NT2/D1 (cell line): ENCODE results near the gene VEPH1.
A peak's percentile ranks its signal among the peaks of the same experiment; 100 is the strongest.
"Not testable (repeated sequence)": the region's sequence is repeated elsewhere in the genome, so short reads cannot be mapped to it uniquely, and the experiment has no call there.

Source experiments
- DNase-seq: peaks from one replicate; pipeline ENCODE4 v3.0.0-alpha.2; 2011; ENCODE audit warnings: low read depth, low spot score
- H3K27me3 ChIP-seq: 2 replicates; pipeline ENCODE4 v1.6.0; 2011; ENCODE audit warnings: mild to moderate bottlenecking; ENCODE audit not compliant: insufficient read length, insufficient read depth
- H3K36me3 ChIP-seq: 2 replicates; pipeline ENCODE4 v1.6.1; 2011; ENCODE audit warnings: mild to moderate bottlenecking, low read length, mixed read lengths; ENCODE audit not compliant: insufficient read depth, insufficient read length
- H3K4me1 ChIP-seq: 2 replicates; pipeline ENCODE4 v1.5.1; 2011; ENCODE audit not compliant: insufficient read depth, insufficient read length
- H3K4me3 ChIP-seq: 2 replicates; pipeline ENCODE4 v1.5.1; 2011; ENCODE audit warnings: low read depth; ENCODE audit not compliant: insufficient read length
- H3K9ac ChIP-seq: 2 replicates; pipeline ENCODE4 v1.6.0; 2011; ENCODE audit warnings: low read depth; ENCODE audit not compliant: insufficient read length
- H3K9me3 ChIP-seq: 2 replicates; pipeline ENCODE4 v1.5.1; 2011; ENCODE audit warnings: mild to moderate bottlenecking, low read length; ENCODE audit not compliant: insufficient read depth
- SUZ12 ChIP-seq: IDR thresholded peaks from 2 replicates; pipeline ENCODE4 v1.6.1; 2011; ENCODE audit not compliant: insufficient read length, insufficient read depth; ENCODE audit errors: extremely low read depth
- YY1 ChIP-seq: IDR thresholded peaks from 2 replicates; pipeline ENCODE4 v1.6.1; 2011; ENCODE audit not compliant: insufficient read length, insufficient read depth
- ZNF274 ChIP-seq: IDR thresholded peaks from 2 replicates; pipeline ENCODE4 v1.6.1; 2011; ENCODE audit warnings: mild to moderate bottlenecking, low read depth, low read length

The VEPH1 gene

GRCh38 chr3:157355276-157355675 lies 147.9 kb downstream of the VEPH1 start:
- Histone ChIP-seq H3K9me3 (no peaks in the 10 kb centered on the region), H3K9ac (no peak overlapping the region), H3K27me3 (no peaks in the 10 kb centered on the region), H3K36me3 (no peaks in the 10 kb centered on the region), H3K4me3 (no peak overlapping the region), H3K4me1 (no peaks in the 10 kb centered on the region)
- no peak for DNase-seq
- TF ChIP-seq ZNF274: no peak
- no peak for TF ChIP-seq SUZ12
- no peak for TF ChIP-seq YY1

- TF ChIP-seq ZNF274 (no peak), SUZ12 (no peak), YY1 (no peak)
Observed at GRCh38 chr3:157354722-157355121, 148.5 kb downstream of the VEPH1 start.

GRCh38 chr3:157354254-157354653 lies 149.0 kb downstream of the VEPH1 start:
- Histone ChIP-seq H3K36me3 (no peaks in the 10 kb centered on the region), H3K4me1 (no peaks in the 10 kb centered on the region), H3K9me3 (no peaks in the 10 kb centered on the region), H3K4me3 (no peak overlapping the region), H3K9ac (no peak overlapping the region), H3K27me3 (no peaks in the 10 kb centered on the region)
- DNase-seq: no peak
- TF ChIP-seq YY1: no peak
- TF ChIP-seq ZNF274: no peak

More at GRCh38 chr3:157354722-157355121, 148.5 kb downstream of the VEPH1 start:
- Histone ChIP-seq H3K36me3 (no peaks in the 10 kb centered on the region), H3K27me3 (no peaks in the 10 kb centered on the region), H3K9me3 (no peaks in the 10 kb centered on the region), H3K4me3 (no peak overlapping the region), H3K4me1 (no peaks in the 10 kb centered on the region), H3K9ac (no peak overlapping the region)
- DNase-seq: peak; percentile 47

GRCh38 chr3:157353652-157354051 lies 149.6 kb downstream of the VEPH1 start:
- DNase-seq: no peak
- Histone ChIP-seq H3K9ac (no peak overlapping the region), H3K36me3 (no peaks in the 10 kb centered on the region), H3K9me3 (no peaks in the 10 kb centered on the region), H3K4me3 (no peak overlapping the region), H3K27me3 (no peaks in the 10 kb centered on the region), H3K4me1 (no peaks in the 10 kb centered on the region)
- TF ChIP-seq YY1 (no peak), SUZ12 (no peak)

- Histone ChIP-seq H3K4me1 (no peaks in the 10 kb centered on the region), H3K9me3 (no peaks in the 10 kb centered on the region), H3K36me3 (no peaks in the 10 kb centered on the region), H3K27me3 (no peaks in the 10 kb centered on the region), H3K4me3 (no peak overlapping the region), H3K9ac (no peak overlapping the region)
- no peak for TF ChIP-seq SUZ12
- TF ChIP-seq ZNF274: no peak
- no peak for TF ChIP-seq YY1
- DNase-seq: no peak
Observed at GRCh38 chr3:157351981-157352380, 151.2 kb downstream of the VEPH1 start.

GRCh38 chr3:157350651-157351050 lies 152.6 kb downstream of the VEPH1 start:
- not testable (repeated sequence) for H3K4me3 ChIP-seq, H3K4me1 ChIP-seq, H3K36me3 ChIP-seq, H3K27me3 ChIP-seq, H3K9me3 ChIP-seq, H3K9ac ChIP-seq, DNase-seq

- not testable (repeated sequence) for DNase-seq, H3K4me1 ChIP-seq, H3K36me3 ChIP-seq, H3K9me3 ChIP-seq, H3K9ac ChIP-seq, H3K27me3 ChIP-seq, H3K4me3 ChIP-seq
Observed at GRCh38 chr3:157348304-157349075, 154.7 kb downstream of the VEPH1 start.
